Astrocyte (in vitro differentiated cells and primary cell): ENCODE results near the gene LIN7C. TPM values are rescaled to one million over a fixed set of nuclear protein-coding genes. Genes with fewer than 3 reads are reported as not detected.

Source experiments
- DNase-seq: peaks from one replicate; pipeline ENCODE4 v3.0.0-alpha.2; 2010; ENCODE audit warnings: low read depth
- FAIRE-seq: peaks from 2 replicates; lab custom pipeline; 2011; peaks lifted over from hg19 to GRCh38; lab: Jason Lieb, UNC
- H2AFZ ChIP-seq: 2 replicates; pipeline ENCODE4 v1.6.0; 2012; ENCODE audit warnings: low read depth, low read length, inconsistent platforms
- H3K27ac ChIP-seq: 2 replicates; pipeline ENCODE4 v1.5.1; 2011; ENCODE audit warnings: low read depth, low read length, inconsistent platforms
- H3K27me3 ChIP-seq: 2 replicates; pipeline ENCODE4 v1.6.0; 2011; ENCODE audit warnings: low read length, inconsistent platforms; ENCODE audit not compliant: insufficient read depth
- H3K36me3 ChIP-seq: 2 replicates; pipeline ENCODE4 v1.5.1; 2011; ENCODE audit warnings: low read length, inconsistent platforms; ENCODE audit not compliant: insufficient read depth
- H3K4me1 ChIP-seq: 2 replicates; pipeline ENCODE4 v1.5.1; 2011; ENCODE audit warnings: low read length, inconsistent platforms; ENCODE audit not compliant: insufficient read depth
- H3K4me2 ChIP-seq: 2 replicates; pipeline ENCODE4 v1.6.0; 2012; ENCODE audit warnings: low read length, inconsistent platforms
- H3K4me3 ChIP-seq: 2 replicates; pipeline ENCODE4 v1.5.1; 2011; ENCODE audit warnings: low read depth, mild to moderate bottlenecking, low read length, inconsistent platforms; ENCODE audit not compliant: insufficient read depth
- H3K79me2 ChIP-seq: 2 replicates; pipeline ENCODE4 v1.6.0; 2012; ENCODE audit warnings: mild to moderate bottlenecking, low read length, inconsistent platforms; ENCODE audit not compliant: insufficient read depth
- H3K9ac ChIP-seq: 2 replicates; pipeline ENCODE4 v1.6.0; 2012; ENCODE audit warnings: mild to moderate bottlenecking, low read length, inconsistent platforms
- H3K9me3 ChIP-seq: 2 replicates; pipeline ENCODE4 v1.5.1; 2012; ENCODE audit warnings: low read depth, mild to moderate bottlenecking, low read length, inconsistent platforms; ENCODE audit not compliant: insufficient read depth
- H4K20me1 ChIP-seq: 2 replicates; pipeline ENCODE4 v1.6.0; 2012; ENCODE audit warnings: low read length, inconsistent platforms; ENCODE audit not compliant: insufficient read depth
- H3K27ac Mint-ChIP-seq: one replicate; pipeline ENCODE4 v1.8.0; 2021; ENCODE audit warnings: mild to moderate bottlenecking, mixed read lengths; ENCODE audit not compliant: unreplicated experiment
- H3K27me3 Mint-ChIP-seq: one replicate; pipeline ENCODE4 v1.8.0; 2021; ENCODE audit warnings: low read depth, mixed read lengths; ENCODE audit not compliant: unreplicated experiment
- H3K36me3 Mint-ChIP-seq: one replicate; pipeline ENCODE4 v1.8.0; 2021; ENCODE audit warnings: low read depth, mixed read lengths; ENCODE audit not compliant: unreplicated experiment
- H3K4me1 Mint-ChIP-seq: one replicate; pipeline ENCODE4 v1.8.0; 2021; ENCODE audit warnings: low read depth, mixed read lengths; ENCODE audit not compliant: unreplicated experiment
- H3K4me3 Mint-ChIP-seq: one replicate; pipeline ENCODE4 v1.8.0; 2021; ENCODE audit warnings: mild to moderate bottlenecking, moderate library complexity, mixed read lengths; ENCODE audit not compliant: unreplicated experiment
- H3K9me3 Mint-ChIP-seq: one replicate; pipeline ENCODE4 v1.8.0; 2021; ENCODE audit warnings: mild to moderate bottlenecking, mixed read lengths; ENCODE audit not compliant: unreplicated experiment
- CTCF ChIP-seq: IDR thresholded peaks from 2 replicates; pipeline ENCODE4 v1.5.1; 2011; ENCODE audit warnings: low read depth, mild to moderate bottlenecking, inconsistent platforms, low read length, moderate library complexity; ENCODE audit not compliant: insufficient read depth
- EZH2 ChIP-seq: IDR thresholded peaks from 2 replicates; pipeline ENCODE4 v1.6.1; 2012; ENCODE audit warnings: mild to moderate bottlenecking, low read length, inconsistent platforms; ENCODE audit not compliant: insufficient read depth
- total RNA-seq: library from RNA; stranded (reverse); gene quantifications from 2 replicates; pipeline ENCODE4 v1.2.1, GENCODE V29; 2021

Gene LIN7C
- total RNA-seq, 1 donor from 2014 or later: 38.7 TPM

- Histone ChIP-seq H3K79me2 (peaks cover 70% of the 10 kb centered on the region), H4K20me1 (peaks cover 33% of the 10 kb centered on the region)
- no peak overlapping the region for H3K4me3 Mint-ChIP-seq
Observed at GRCh38 chr11:27504205-27504604, 2.4 kb downstream of the LIN7C start.

GRCh38 chr11:27501100-27501499 is 5.5 kb downstream of the LIN7C start:
- DNase-seq (no peak), FAIRE-seq (no peak)
- Histone ChIP-seq H3K9ac (no peak overlapping the region), H3K79me2 (peaks cover 58% of the 10 kb centered on the region), H3K4me2 (no peak overlapping the region), H3K4me3 (no peak overlapping the region), H3K4me1 (peaks cover 9% of the 10 kb centered on the region), H3K27ac (no peak overlapping the region), H3K36me3 (peaks cover 34% of the 10 kb centered on the region), H3K9me3 (no peaks in the 10 kb centered on the region), H2AFZ (no peak overlapping the region), H4K20me1 (peaks cover 31% of the 10 kb centered on the region), H3K27me3 (no peaks in the 10 kb centered on the region)
- no peak overlapping the region for H3K27ac Mint-ChIP-seq
- no peak overlapping the region for H3K4me3 Mint-ChIP-seq
- peaks cover 5% of the 10 kb centered on the region for H3K36me3 Mint-ChIP-seq
- no peaks in the 10 kb centered on the region for H3K27me3 Mint-ChIP-seq
- peaks cover 12% of the 10 kb centered on the region for H3K4me1 Mint-ChIP-seq
- no peaks in the 10 kb centered on the region for H3K9me3 Mint-ChIP-seq
- TF ChIP-seq EZH2 (no peak), CTCF (no peak)

More at GRCh38 chr11:27504205-27504604, 2.4 kb downstream of the LIN7C start:
- Mint-ChIP-seq H3K27ac (no peak overlapping the region), H3K27me3 (no peaks in the 10 kb centered on the region), H3K9me3 (no peaks in the 10 kb centered on the region), H3K4me1 (peaks cover 18% of the 10 kb centered on the region), H3K36me3 (peaks cover 4% of the 10 kb centered on the region)
- Histone ChIP-seq H3K27me3 (no peaks in the 10 kb centered on the region), H3K4me3 (no peak overlapping the region), H3K27ac (no peak overlapping the region), H3K36me3 (peaks cover 21% of the 10 kb centered on the region), H3K9ac (no peak overlapping the region), H3K4me2 (peak overlapping the region; percentile 98), H3K9me3 (no peaks in the 10 kb centered on the region), H2AFZ (no peak overlapping the region), H3K4me1 (peaks cover 14% of the 10 kb centered on the region)
- FAIRE-seq: no peak
- TF ChIP-seq CTCF (no peak), EZH2 (no peak)
- DNase-seq: no peak

DNA sequence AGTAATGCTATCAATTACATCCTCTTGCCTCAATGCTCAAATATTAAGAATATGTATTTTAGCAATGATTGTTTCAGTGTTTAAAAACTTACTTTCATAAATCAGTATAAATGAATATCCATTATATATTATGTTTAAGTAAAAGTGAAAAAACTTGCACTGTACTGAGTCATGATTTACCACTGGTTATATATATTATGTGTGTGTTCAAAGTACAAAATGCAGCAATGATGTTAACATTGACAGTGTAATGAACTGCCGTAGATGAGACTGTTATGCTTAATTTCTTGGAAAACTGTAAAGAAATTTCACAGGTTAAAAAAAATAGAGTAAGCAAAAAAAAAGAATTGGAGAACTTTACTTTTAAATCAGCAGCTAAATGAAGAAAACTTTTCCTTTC is 8.7 kb downstream of the LIN7C start:
- peaks cover 12% of the 10 kb centered on the region for H4K20me1 ChIP-seq
- Mint-ChIP-seq H3K36me3 (peaks cover 2% of the 10 kb centered on the region), H3K9me3 (no peaks in the 10 kb centered on the region), H3K4me1 (peaks cover 2% of the 10 kb centered on the region), H3K4me3 (no peak overlapping the region), H3K27me3 (no peaks in the 10 kb centered on the region), H3K27ac (no peak overlapping the region)
- H3K9ac ChIP-seq: no peak overlapping the region
- H3K27me3 ChIP-seq: no peaks in the 10 kb centered on the region
- no peak overlapping the region for H2AFZ ChIP-seq
- H3K79me2 ChIP-seq: peaks cover 34% of the 10 kb centered on the region
- DNase-seq (no peak), FAIRE-seq (no peak)
- H3K9me3 ChIP-seq: no peaks in the 10 kb centered on the region
- H3K36me3 ChIP-seq: peaks cover 33% of the 10 kb centered on the region
- no peaks in the 10 kb centered on the region for H3K4me1 ChIP-seq
- no peak overlapping the region for H3K4me3 ChIP-seq
- H3K27ac ChIP-seq: no peak overlapping the region
- H3K4me2 ChIP-seq: no peak overlapping the region
- TF ChIP-seq EZH2 (no peak), CTCF (no peak)
